Upper lobe of left lung (tissue), 4 donors: Measurements from ENCODE around the gene CMSS1.

Experiments used
- CTCF ChIP-seq, 6 experiments: fragments of 450-650 bp in 4 of 6; fragments of 200-600 bp in 2 of 6; sonication (generic) in 2 of 6; IDR thresholded peaks; one replicate each; pipeline ENCODE4 v1.5.1; 2016 to 2019; ENCODE audit warnings: antibody characterized with exemption in 6 of 6
- POLR2A ChIP-seq, 4 donors: fragments of 450-650 bp; IDR thresholded peaks; one replicate each; pipeline ENCODE4 v1.5.1; 2016 to 2017; ENCODE audit warnings: antibody characterized with exemption in 4 of 4, mild to moderate bottlenecking in 2 of 4
- POLR2AphosphoS5 ChIP-seq, 2 donors: sonication (generic); formaldehyde crosslinking; IDR thresholded peaks; one replicate each; pipeline ENCODE4 v1.5.1; 2017; ENCODE audit warnings: antibody characterized with exemption in 2 of 2

- TF ChIP-seq POLR2AphosphoS5 (IDR thresholded peaks at IDR 0.05) (no peak), POLR2A (IDR thresholded peaks at IDR 0.05) (no peak), CTCF (IDR thresholded peaks at IDR 0.05) (no peak)
These were observed 286.8 kb downstream of the CMSS1 start for GRCh38 chr3:100104442-100104798.
